Endothelial cell of umbilical vein (primary cell): ENCODE results near the gene NUMBL. TPM values are rescaled to one million over a fixed set of nuclear protein-coding genes. Genes with fewer than 3 reads are reported as not detected.

Experiments used
- BruUV-seq: library from RNA; stranded (reverse); fragments of 400-500 nt; replicated peaks from 2 replicates; lab custom pipeline; 2021; lab: Mats Ljungman, UMichigan
- CTCF ChIA-PET: fragments of 300-600, 350-600 bp; sonication (Branson Sonifier 250); formaldehyde crosslinking; loops from one replicate; lab custom pipeline; 2021; ENCODE audit warnings: antibody characterized with exemption, inconsistent platforms; lab: Charles Lee
- POLR2A ChIA-PET: fragments of 300-600, 350-600 bp; sonication (Branson Sonifier 250); formaldehyde crosslinking; loops from one replicate; lab custom pipeline; 2021; ENCODE audit warnings: antibody characterized with exemption, inconsistent platforms; lab: Charles Lee
- DNase-seq: peaks from one replicate; pipeline ENCODE4 v3.0.0-alpha.2; 2011; ENCODE audit warnings: low read depth, low spot score
- FAIRE-seq: peaks from 2 replicates; lab custom pipeline; 2011; peaks lifted over from hg19 to GRCh38; lab: Jason Lieb, UNC
- H2AFZ ChIP-seq: 2 replicates; pipeline ENCODE4 v1.6.0; 2012; ENCODE audit warnings: low read depth, low read length, control low read depth, inconsistent platforms
- H3K27ac ChIP-seq: 2 replicates; pipeline ENCODE4 v1.5.1; 2011; ENCODE audit warnings: low read depth, mild to moderate bottlenecking, control low read depth, low read length, moderate library complexity; ENCODE audit not compliant: insufficient read depth
- H3K27me3 ChIP-seq, 2 experiments: 2 replicates each; pipeline versions ENCODE4 v1.6.0 to v1.6.1; 2011; ENCODE audit warnings: low read length in 2 of 2, mixed read lengths in 1 of 2; ENCODE audit not compliant: control insufficient read depth in 2 of 2, insufficient read depth in 2 of 2
- H3K36me3 ChIP-seq, 2 experiments: 2 replicates in 1 of 2; 3 replicates in 1 of 2; pipeline ENCODE4 v1.5.1; 2011; ENCODE audit warnings: low read length in 2 of 2, mild to moderate bottlenecking in 1 of 2, moderate library complexity in 1 of 2; ENCODE audit not compliant: control insufficient read depth in 2 of 2, insufficient read depth in 2 of 2; ENCODE audit errors: extremely low read depth in 1 of 2
- H3K4me1 ChIP-seq: 3 replicates; pipeline ENCODE4 v1.5.1; 2011; ENCODE audit warnings: mild to moderate bottlenecking, low read length; ENCODE audit not compliant: control insufficient read depth, insufficient read depth; ENCODE audit errors: extremely low read depth
- H3K4me2 ChIP-seq: 2 replicates; pipeline ENCODE4 v1.6.1; 2011; ENCODE audit warnings: low read length, control low read depth, mixed read lengths; ENCODE audit not compliant: insufficient read depth
- H3K4me3 ChIP-seq, 3 experiments: fragments of 200-600 bp in 1 of 3; sonication (generic), shearing (Covaris generic) in 1 of 3; replicated peaks in 1 of 3; 2 replicates each; pipeline ENCODE4 v1.5.1; 2011 to 2016; ENCODE audit warnings: control low read depth in 3 of 3, low read length in 3 of 3, mild to moderate bottlenecking in 2 of 3, inconsistent platforms in 1 of 3, low read depth in 1 of 3, moderate library complexity in 1 of 3; ENCODE audit not compliant: insufficient read depth in 1 of 3
- H3K79me2 ChIP-seq: 2 replicates; pipeline ENCODE4 v1.6.0; 2012; ENCODE audit warnings: low read length, inconsistent platforms; ENCODE audit not compliant: control insufficient read depth, insufficient read depth
- H3K9ac ChIP-seq: replicated peaks from 2 replicates; pipeline ENCODE3; 2011; ENCODE audit warnings: low read length, control low read depth; ENCODE audit not compliant: insufficient read depth; ENCODE audit errors: extremely low read depth
- H3K9me1 ChIP-seq: replicated peaks from 3 replicates; pipeline ENCODE4 v1.6.0; 2011; ENCODE audit warnings: mild to moderate bottlenecking, low read length; ENCODE audit not compliant: control insufficient read depth, insufficient read depth; ENCODE audit errors: extremely low read depth
- H3K9me3 ChIP-seq: replicated peaks from 2 replicates; pipeline ENCODE4 v1.5.1; 2012; ENCODE audit warnings: low read length, inconsistent platforms; ENCODE audit not compliant: control insufficient read depth, insufficient read depth
- H4K20me1 ChIP-seq: replicated peaks from 2 replicates; pipeline ENCODE3; 2011; ENCODE audit warnings: mild to moderate bottlenecking, low read length; ENCODE audit not compliant: control insufficient read depth, insufficient read depth; ENCODE audit errors: extremely low read depth
- EZH2 ChIP-seq: IDR thresholded peaks from 2 replicates; pipeline ENCODE4 v1.6.1; 2012; ENCODE audit warnings: borderline replicate concordance, low read depth, mild to moderate bottlenecking, moderate library complexity, low read length, inconsistent platforms; ENCODE audit not compliant: severe bottlenecking
- FOS ChIP-seq: IDR thresholded peaks from 2 replicates; pipeline ENCODE4 v1.6.1; 2011; ENCODE audit warnings: mild to moderate bottlenecking, low read length, moderate library complexity, borderline replicate concordance; ENCODE audit not compliant: insufficient read depth
- GATA2 ChIP-seq: IDR thresholded peaks from 2 replicates; pipeline ENCODE4 v1.7.0; 2011; ENCODE audit warnings: low read depth, mild to moderate bottlenecking, moderate library complexity, mixed read lengths, low read length; ENCODE audit not compliant: insufficient read length, insufficient read depth
- JUN ChIP-seq: IDR thresholded peaks from 2 replicates; pipeline ENCODE4 v1.6.1; 2011; ENCODE audit warnings: borderline replicate concordance, low read depth; ENCODE audit not compliant: insufficient read length, insufficient read depth
- MAX ChIP-seq: IDR thresholded peaks from 2 replicates; pipeline ENCODE4 v1.6.1; 2011; ENCODE audit not compliant: insufficient read depth, insufficient read length
- MYC ChIP-seq: IDR thresholded peaks from one replicate; pipeline ENCODE4 v1.6.1; 2011; ENCODE audit warnings: mild to moderate bottlenecking, low read depth, low read length
- POLR2A ChIP-seq: IDR thresholded peaks from 2 replicates; pipeline ENCODE4 v1.6.1; 2012; ENCODE audit warnings: low read depth, mild to moderate bottlenecking, control low read depth, low read length
- dilution Hi-C: fragments of 300-500 bp; cut with MboI; formaldehyde crosslinking; loops from one replicate; pipeline ENCODE4 v1.15.0; 2019; ENCODE audit warnings: low sequenced_read_pairs; ENCODE audit not compliant: extremely low pct_ligation_motif_present
- intact Hi-C: fragments of 100-400 bp; cut with micrococcal nuclease; formaldehyde crosslinking; loops from one replicate; pipeline ENCODE4 v1.10.0; 2022
- polyA plus RNA-seq, 4 experiments: library from polyadenylated mRNA; depleted of rRNA in 3 of 4; stranded (reverse) in 3 of 4; unstranded in 1 of 4; fragments of >200 nt; gene quantifications; 2 replicates each; pipeline versions ENCODE4 v1.2.1 to v1.2.3, GENCODE V29; 2011 to 2012; ENCODE audit warnings: missing spikeins in 1 of 4
- total RNA-seq: library from RNA; stranded (reverse); gene quantifications from 2 replicates; pipeline ENCODE4 v1.2.3, GENCODE V29; 2021
- TF ChIP-seq, protein P1 (sequence below), 2 donors: IDR thresholded peaks; 1 replicate in 1 of 2; 2 replicates in 1 of 2; pipeline ENCODE4 v1.5.1; 2011; ENCODE audit warnings: low read length in 2 of 2, mild to moderate bottlenecking in 2 of 2, moderate library complexity in 2 of 2, control low read depth in 1 of 2, inconsistent platforms in 1 of 2, low read depth in 1 of 2; ENCODE audit not compliant: insufficient read depth in 1 of 2; ENCODE audit errors: extremely low read depth in 1 of 2

The NUMBL gene
- total and polyA plus RNA-seq, 2 donors (not counting 3 experiments of a cell fraction or from before 2014, with no cell fraction given) = 21.5 to 46.7 TPM

- no peak overlapping the region for H3K4me3 ChIP-seq
- TF ChIP-seq EZH2 (no peak), POLR2A (no peak), GATA2 (no peak), JUN (no peak), MYC (no peak), MAX (no peak), FOS (no peak)
- TF ChIP-seq, protein P1, sequence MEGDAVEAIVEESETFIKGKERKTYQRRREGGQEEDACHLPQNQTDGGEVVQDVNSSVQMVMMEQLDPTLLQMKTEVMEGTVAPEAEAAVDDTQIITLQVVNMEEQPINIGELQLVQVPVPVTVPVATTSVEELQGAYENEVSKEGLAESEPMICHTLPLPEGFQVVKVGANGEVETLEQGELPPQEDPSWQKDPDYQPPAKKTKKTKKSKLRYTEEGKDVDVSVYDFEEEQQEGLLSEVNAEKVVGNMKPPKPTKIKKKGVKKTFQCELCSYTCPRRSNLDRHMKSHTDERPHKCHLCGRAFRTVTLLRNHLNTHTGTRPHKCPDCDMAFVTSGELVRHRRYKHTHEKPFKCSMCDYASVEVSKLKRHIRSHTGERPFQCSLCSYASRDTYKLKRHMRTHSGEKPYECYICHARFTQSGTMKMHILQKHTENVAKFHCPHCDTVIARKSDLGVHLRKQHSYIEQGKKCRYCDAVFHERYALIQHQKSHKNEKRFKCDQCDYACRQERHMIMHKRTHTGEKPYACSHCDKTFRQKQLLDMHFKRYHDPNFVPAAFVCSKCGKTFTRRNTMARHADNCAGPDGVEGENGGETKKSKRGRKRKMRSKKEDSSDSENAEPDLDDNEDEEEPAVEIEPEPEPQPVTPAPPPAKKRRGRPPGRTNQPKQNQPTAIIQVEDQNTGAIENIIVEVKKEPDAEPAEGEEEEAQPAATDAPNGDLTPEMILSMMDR (IDR thresholded peaks at IDR 0.05; ENCODE audit: extremely low read depth in 1 of 2, insufficient read depth in 1 of 2, low read depth in 1 of 2, low read length in 2 of 2) = no peak
- dilution Hi-C loops = no loop called here
- no peaks in the 10 kb centered on the region for H3K4me1 ChIP-seq
- H3K79me2 ChIP-seq = no peaks in the 10 kb centered on the region
- H3K9me3 ChIP-seq = no peaks in the 10 kb centered on the region
- no TSS peak for BruUV-seq
- no peaks in the 10 kb centered on the region for H3K36me3 ChIP-seq
- DNase-seq (no peak), FAIRE-seq (peak; percentile 52)
- H2AFZ ChIP-seq = peak overlapping the region; percentile 28
- no peak overlapping the region for H3K27ac ChIP-seq
- no peaks in the 10 kb centered on the region for H3K9me1 ChIP-seq
- peak overlapping the region; percentile 14 for H3K4me2 ChIP-seq
- no peaks in the 10 kb centered on the region for H3K27me3 ChIP-seq
- intact Hi-C loops = no loop called here
- H3K9ac ChIP-seq = no peak overlapping the region
- ChIA-PET POLR2A (no interaction called here), CTCF (interaction anchor here (3.3 kb wide), 1 partner anchor 10 kb away, joined by 28 read pairs; no protein-coding TSS in a partner anchor)
- H4K20me1 ChIP-seq = no peaks in the 10 kb centered on the region
These were observed 66.8 kb downstream of the NUMBL start for GRCh38 chr19:40623403-40624251.
